Muscle layer of duodenum (tissue), 2 donors: ENCODE results near the gene SYT8.

Source experiments
- H3K27ac ChIP-seq: one replicate; pipeline ENCODE4 v1.7.0; 2013; ENCODE audit warnings: mild to moderate bottlenecking, low read length
- H3K27me3 ChIP-seq: one replicate; pipeline ENCODE4 v1.7.0; 2013; ENCODE audit warnings: low read depth, mild to moderate bottlenecking, control low read depth, low read length
- H3K36me3 ChIP-seq, 2 donors: one replicate each; pipeline ENCODE4 v1.7.0; 2013; ENCODE audit warnings: low read length in 2 of 2, control low read depth in 1 of 2, mild to moderate bottlenecking in 1 of 2; ENCODE audit not compliant: insufficient read depth in 2 of 2, control insufficient read depth in 1 of 2
- H3K4me1 ChIP-seq, 2 donors: one replicate each; pipeline ENCODE4 v1.7.0; 2013; ENCODE audit warnings: low read length in 2 of 2, mild to moderate bottlenecking in 2 of 2, control low read depth in 1 of 2, moderate library complexity in 1 of 2; ENCODE audit not compliant: insufficient read depth in 2 of 2, control insufficient read depth in 1 of 2
- H3K4me3 ChIP-seq, 2 donors: one replicate each; pipeline ENCODE4 v1.7.0; 2013; ENCODE audit warnings: low read length in 2 of 2, low read depth in 1 of 2, mild to moderate bottlenecking in 1 of 2
- H3K9me3 ChIP-seq, 2 donors: one replicate each; pipeline ENCODE4 v1.7.0; 2013; ENCODE audit warnings: low read length in 2 of 2, control low read depth in 1 of 2, mild to moderate bottlenecking in 1 of 2; ENCODE audit not compliant: control insufficient read depth in 1 of 2
- donor health status: healthy.

Gene SYT8

DNA sequence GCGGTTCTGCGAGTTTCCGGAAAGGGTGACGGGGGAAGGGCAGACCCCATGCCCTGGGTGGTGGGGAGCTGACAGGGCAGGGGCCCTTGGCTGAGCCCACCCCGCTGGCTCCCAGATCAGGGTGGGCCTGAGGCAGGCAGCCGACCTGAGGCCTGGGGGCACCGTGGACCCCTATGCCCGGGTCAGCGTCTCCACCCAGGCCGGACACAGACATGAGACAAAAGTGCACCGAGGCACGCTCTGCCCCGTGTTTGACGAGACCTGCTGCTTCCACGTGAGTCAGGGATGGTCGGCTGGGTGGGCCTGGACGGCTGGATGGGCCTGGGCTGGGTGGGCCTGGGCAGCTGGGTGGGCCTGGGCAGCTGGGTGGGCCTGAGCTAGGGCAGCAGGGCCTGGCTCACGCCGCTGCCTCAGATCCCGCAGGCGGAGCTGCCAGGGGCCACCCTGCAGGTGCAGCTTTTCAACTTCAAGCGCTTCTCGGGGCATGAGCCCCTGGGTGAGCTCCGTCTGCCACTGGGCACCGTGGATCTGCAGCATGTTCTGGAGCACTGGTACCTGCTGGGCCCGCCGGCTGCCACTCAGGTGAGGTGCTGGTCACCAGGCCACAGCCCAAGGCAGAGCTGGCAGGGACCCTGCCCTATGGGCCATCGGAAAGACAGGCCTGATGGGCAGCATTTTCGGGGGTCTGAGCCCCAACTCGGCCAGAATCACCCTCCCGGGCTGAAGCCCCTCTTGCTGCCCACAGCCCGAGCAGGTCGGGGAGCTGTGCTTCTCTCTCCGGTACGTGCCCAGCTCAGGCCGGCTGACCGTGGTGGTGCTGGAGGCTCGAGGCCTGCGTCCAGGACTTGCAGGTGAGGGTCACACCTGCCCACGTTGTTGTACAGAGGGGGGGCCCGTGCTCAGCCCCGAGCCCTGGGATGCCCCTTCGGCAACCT lies 1.5 kb downstream of the SYT8 start:
- Histone ChIP-seq H3K27me3 (no peaks in the 10 kb centered on the region), H3K27ac (no peak overlapping the region), H3K4me1 (peaks cover 0 to 21% of the 10 kb centered on the region in 2 donors), H3K9me3 (no peaks in the 10 kb centered on the region), H3K36me3 (no peaks in the 10 kb centered on the region), H3K4me3 (no peak overlapping the region)

DNA sequence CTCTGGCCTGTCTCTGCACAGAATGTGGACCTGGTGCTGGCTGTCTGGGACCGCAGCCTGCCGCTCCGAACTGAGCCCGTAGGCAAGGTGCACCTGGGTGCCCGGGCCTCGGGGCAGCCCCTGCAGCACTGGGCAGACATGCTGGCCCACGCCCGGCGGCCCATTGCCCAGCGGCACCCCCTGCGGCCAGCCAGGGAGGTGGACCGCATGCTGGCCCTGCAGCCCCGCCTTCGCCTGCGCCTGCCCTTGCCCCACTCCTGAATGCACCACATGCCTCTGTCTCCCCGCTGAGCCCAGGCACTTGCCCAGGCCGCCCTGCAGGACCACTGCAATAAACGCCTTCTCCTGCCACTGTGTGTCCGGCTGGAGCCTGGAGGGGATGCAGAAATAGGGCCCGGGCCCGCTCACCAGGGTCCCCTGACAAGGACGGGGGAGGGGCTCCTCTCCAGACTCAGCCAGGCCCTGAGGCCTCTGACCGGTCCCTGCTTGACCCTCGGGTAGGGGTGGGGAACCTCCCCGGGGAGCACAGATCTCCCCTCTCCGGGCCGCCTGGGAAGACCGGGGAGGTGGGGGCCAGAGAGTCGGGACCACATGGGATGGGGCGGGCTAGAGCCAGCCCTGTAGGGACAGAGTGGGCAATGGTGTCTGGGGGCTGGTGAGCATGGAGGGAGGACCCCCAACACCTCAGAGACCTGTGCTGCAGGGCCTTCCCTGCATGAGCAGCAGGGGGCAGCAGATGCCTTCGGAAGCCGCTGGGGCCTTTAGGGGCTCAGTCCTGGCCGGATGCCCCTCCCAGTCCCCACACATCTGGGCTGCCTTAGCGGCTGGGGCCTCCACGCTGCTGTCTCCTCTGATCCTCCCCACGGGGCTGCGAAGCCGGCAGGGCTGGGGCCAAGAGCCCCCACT lies 2.6 kb downstream of the SYT8 start:
- Histone ChIP-seq H3K9me3 (no peaks in the 10 kb centered on the region), H3K4me1 (peaks cover 0 to 15% of the 10 kb centered on the region in 2 donors), H3K27me3 (no peaks in the 10 kb centered on the region), H3K4me3 (no peak overlapping the region), H3K27ac (no peak overlapping the region), H3K36me3 (no peaks in the 10 kb centered on the region)

DNA sequence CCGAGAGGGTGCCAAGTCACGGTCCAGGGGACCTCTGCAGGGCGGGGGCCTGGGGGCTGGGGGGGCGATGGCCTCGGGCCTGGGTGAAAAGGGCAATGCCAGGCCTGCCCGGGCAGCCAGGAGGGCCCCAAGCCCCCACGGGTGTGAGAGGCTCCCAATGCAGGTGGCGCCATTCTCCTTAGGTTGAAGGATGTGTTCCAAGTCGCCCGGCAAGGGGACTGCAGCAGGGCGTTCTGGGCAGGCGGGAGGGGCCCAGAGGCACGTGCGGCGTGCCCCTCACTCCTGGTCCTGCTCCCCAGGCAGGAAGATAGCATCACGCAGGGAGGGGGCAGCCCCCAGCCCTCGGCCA lies 3.3 kb downstream of the SYT8 start:
- Histone ChIP-seq H3K27ac (no peak overlapping the region), H3K4me1 (peaks cover 0 to 12% of the 10 kb centered on the region in 2 donors), H3K9me3 (no peaks in the 10 kb centered on the region), H3K27me3 (no peaks in the 10 kb centered on the region), H3K4me3 (no peak overlapping the region), H3K36me3 (no peaks in the 10 kb centered on the region)

DNA sequence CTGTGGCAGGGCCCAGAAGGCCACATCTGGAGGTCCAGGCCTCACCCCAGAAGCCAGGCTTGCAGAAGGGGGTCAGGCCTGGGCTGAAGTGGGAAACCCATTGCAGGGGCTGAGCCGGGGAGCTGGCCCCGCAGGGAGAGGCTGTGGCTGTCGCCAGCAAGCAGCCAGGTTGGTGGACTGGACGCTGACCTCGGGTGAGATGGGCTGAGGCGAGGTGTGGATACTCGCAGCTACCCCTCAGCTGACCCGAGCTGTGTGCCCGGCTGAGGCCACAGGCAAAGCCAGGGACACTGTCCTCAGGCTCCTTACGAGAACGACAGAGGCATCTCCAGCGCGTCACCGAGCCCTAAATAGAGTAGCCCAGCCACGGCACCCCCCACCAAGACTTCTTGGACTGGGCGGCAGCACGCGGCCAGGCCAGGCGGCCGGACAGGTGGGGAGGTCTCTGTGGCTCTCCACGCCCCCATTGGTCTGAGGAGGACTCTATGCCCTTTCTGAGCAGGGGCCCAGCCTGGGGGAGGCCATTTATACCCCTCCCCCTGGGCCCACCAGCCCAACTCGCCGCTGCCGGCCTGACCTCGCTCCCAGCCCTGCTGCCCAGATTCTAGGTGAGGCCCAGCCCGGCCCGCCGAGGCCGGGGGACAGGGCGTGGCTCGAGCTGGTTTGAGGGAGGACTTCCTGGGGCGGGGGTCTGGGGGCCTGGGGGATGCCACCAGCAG lies 3.8 kb downstream of the SYT8 start, which contains the start of gene TNNI2:
Gene TNNI2, plus strand, starts transcription at position 556 of the 719 bp plus-strand sequence. CDS start 716 bp downstream, outside the sequence.
- peaks cover 0 to 12% of the 10 kb centered on the region in 2 donors for H3K4me1 ChIP-seq

DNA sequence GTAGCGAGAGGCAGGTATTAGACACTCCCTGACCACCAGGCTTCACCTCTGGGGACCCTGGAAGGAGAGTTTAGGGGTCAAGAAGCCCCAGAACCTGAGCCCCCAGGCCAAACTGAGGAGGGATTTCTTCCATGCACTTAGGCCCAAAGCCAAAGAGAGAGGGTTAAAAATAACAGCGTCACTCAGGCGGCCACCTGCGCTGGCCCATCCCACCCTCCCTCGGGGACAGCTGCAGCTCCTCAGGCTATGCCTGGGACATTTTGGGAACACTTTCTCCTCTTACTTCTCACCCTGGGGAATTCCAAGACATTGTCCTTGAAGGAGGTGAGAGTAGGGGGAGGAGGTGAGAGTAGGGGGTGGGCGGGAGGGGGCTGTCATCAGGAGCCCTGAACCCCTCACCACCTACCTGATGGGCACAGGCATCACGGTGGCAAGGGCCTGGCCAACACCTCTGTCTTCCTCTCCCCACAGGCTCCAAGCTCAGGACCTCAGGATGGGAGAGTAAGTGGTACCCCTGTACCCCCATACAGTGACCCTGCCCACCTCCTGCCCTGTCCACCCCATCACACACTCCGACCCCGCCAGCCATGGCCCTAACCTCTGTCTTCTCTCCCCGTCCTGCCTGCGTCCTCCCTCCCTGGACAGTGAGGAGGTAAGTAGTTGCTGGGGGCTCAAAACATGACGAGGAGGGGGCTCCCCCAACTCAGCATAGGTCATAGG lies 4.6 kb downstream of the SYT8 start:
- H3K4me1 ChIP-seq = peaks cover 0 to 12% of the 10 kb centered on the region in 2 donors
- H3K9me3 ChIP-seq = no peaks in the 10 kb centered on the region
- no peaks in the 10 kb centered on the region for H3K27me3 ChIP-seq
- no peaks in the 10 kb centered on the region for H3K36me3 ChIP-seq
- H3K27ac ChIP-seq = no peak overlapping the region
- H3K4me3 ChIP-seq = no peak overlapping the region

More for the DNA sequence above, 3.8 kb downstream of the SYT8 start, which contains the start of gene TNNI2:
- Histone ChIP-seq H3K27ac (no peak within 1 kb of the TSS), H3K27me3 (no peaks in the 10 kb centered on the region), H3K9me3 (no peaks in the 10 kb centered on the region), H3K4me3 (no peak within 1 kb of the TSS), H3K36me3 (no peaks in the 10 kb centered on the region)

DNA sequence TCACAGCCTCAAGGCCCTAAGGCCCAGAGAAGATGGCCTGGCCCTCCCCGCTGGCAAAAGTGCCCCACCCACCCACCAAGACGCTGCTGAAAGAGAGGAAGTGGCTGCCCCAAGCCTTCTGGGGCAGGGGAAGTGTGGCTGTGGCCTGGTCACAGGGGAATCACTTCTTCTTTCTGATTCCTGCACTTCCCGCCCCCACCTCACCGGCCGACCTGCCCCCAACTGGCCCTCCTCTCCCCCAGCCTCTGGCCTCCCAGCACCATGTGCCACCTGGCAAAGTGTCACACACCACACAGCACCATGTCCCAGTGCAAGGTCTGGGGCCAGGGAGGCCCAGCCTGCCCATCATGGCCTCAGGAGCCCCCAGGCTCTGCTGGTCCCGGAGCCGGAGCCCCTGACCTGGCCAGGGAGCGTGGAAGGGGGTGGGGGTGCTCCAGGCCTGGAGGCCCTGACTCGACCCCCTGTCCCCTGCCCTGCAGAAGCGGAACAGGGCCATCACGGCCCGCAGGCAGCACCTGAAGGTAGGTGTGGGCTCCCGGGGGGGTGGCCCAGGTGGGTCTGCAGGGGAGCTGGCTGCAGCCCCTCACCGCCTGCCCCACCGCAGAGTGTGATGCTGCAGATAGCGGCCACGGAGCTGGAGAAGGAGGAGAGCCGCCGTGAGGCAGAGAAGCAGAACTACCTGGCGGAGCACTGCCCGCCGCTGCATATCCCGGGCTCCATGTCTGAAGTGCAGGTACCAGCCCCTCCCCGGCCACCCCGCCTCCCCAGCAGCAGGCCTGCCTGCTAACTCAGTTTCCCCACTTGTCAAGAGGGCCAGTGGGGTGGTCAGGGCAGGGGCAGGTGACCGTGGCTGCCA lies 5.4 kb downstream of the SYT8 start:
- Histone ChIP-seq H3K4me1 (peaks cover 2 to 12% of the 10 kb centered on the region in 2 donors), H3K27ac (no peak overlapping the region), H3K9me3 (no peaks in the 10 kb centered on the region), H3K36me3 (no peaks in the 10 kb centered on the region), H3K4me3 (no peak overlapping the region), H3K27me3 (peaks cover 5% of the 10 kb centered on the region)

DNA sequence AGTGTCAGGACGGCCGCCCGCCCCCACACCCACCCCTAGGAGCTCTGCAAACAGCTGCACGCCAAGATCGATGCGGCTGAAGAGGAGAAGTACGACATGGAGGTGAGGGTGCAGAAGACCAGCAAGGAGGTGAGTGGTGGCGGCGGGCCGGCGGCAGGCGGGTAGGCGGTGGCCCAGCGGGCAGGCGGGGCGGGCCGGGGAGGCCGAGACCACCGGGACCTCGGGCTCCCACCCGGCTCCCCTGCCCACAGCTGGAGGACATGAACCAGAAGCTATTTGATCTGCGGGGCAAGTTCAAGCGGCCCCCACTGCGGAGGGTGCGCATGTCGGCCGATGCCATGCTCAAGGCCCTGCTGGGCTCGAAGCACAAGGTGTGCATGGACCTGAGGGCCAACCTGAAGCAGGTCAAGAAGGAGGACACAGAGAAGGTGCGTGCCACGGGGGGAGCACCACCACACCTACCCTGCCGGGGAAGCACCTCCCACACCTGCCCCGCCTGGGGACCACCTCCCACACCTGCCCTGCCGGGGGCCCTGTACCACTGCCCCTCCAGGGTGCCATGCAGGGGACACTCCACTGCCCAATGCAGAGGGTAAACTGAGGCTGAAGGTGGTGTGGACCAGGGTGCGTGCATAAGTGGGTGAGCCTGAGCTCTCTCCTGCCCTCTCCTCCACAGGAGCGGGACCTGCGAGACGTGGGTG lies 6.1 kb downstream of the SYT8 start:
- Histone ChIP-seq H3K4me1 (peaks cover 4 to 12% of the 10 kb centered on the region in 2 donors), H3K27me3 (peaks cover 5% of the 10 kb centered on the region), H3K27ac (no peak overlapping the region)

DNA sequence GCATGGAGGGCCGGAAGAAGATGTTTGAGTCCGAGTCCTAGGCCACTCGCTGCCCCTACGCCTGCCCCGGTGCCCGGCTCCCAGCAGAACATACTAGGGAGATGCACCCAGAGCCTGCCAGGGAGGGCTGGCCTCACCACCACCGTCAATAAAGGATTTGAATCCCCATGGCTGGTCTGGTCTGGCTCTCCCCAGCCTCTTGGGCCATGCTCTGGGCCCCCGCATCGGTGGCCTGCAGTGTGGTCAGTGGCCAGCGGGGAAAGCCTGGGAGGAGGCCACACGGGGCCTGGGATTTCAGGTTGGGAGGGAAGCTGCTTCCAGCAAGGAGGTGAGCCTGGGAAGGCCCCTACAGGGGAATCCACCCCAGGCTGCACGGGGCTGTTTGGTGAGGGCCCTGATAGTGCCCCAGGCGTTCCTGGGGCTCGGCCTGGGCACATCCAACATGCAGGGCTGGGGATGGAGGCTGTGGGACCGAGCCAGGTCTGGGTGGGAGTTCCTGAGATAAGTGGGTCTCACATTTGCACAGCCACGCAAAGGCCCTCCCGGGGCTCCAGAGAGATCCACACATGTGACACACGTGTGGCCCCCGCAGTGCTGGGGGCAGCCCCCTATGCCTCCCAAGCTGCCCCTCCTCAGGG lies 6.8 kb downstream of the SYT8 start:
- Histone ChIP-seq H3K4me1 (peaks cover 4 to 12% of the 10 kb centered on the region in 2 donors), H3K27ac (no peak overlapping the region), H3K4me3 (no peak overlapping the region), H3K9me3 (no peaks in the 10 kb centered on the region), H3K27me3 (peaks cover 5% of the 10 kb centered on the region), H3K36me3 (no peaks in the 10 kb centered on the region)

More for the DNA sequence above, 6.1 kb downstream of the SYT8 start:
- H3K9me3 ChIP-seq = no peaks in the 10 kb centered on the region
- H3K4me3 ChIP-seq = no peak overlapping the region
- no peaks in the 10 kb centered on the region for H3K36me3 ChIP-seq
